GM12801 (cell line): ENCODE data around the gene DIO1.

ENCODE experiments used
- TF ChIP-seq, protein P1 (sequence below): IDR thresholded peaks from one replicate; pipeline ENCODE4 v1.5.1; 2011; ENCODE audit warnings: control low read depth; ENCODE audit not compliant: insufficient read length; ENCODE audit errors: extremely low read depth

The DIO1 gene

DNA sequence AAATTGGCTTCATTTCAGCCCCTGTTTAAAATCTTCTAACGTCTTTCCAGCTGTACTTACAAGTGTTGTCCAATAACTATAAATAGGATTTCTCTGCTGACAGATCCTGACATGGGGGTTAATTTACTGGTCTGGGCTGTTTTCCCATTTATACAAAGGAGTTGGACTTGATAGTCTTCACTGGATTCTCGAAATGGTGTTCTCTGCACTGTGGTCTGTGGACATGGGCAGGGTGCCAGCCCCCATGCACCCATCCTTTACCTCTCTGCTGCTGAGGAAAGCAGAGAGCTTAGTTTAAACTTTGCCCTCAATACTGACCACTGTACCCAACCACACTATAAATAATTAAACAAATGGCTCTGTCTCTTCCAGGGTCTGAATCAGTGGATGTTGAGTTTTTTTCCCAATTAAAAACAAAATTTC, 5.2 kb downstream of the DIO1 start:
- TF ChIP-seq, protein P1, sequence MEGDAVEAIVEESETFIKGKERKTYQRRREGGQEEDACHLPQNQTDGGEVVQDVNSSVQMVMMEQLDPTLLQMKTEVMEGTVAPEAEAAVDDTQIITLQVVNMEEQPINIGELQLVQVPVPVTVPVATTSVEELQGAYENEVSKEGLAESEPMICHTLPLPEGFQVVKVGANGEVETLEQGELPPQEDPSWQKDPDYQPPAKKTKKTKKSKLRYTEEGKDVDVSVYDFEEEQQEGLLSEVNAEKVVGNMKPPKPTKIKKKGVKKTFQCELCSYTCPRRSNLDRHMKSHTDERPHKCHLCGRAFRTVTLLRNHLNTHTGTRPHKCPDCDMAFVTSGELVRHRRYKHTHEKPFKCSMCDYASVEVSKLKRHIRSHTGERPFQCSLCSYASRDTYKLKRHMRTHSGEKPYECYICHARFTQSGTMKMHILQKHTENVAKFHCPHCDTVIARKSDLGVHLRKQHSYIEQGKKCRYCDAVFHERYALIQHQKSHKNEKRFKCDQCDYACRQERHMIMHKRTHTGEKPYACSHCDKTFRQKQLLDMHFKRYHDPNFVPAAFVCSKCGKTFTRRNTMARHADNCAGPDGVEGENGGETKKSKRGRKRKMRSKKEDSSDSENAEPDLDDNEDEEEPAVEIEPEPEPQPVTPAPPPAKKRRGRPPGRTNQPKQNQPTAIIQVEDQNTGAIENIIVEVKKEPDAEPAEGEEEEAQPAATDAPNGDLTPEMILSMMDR = no peak

DNA sequence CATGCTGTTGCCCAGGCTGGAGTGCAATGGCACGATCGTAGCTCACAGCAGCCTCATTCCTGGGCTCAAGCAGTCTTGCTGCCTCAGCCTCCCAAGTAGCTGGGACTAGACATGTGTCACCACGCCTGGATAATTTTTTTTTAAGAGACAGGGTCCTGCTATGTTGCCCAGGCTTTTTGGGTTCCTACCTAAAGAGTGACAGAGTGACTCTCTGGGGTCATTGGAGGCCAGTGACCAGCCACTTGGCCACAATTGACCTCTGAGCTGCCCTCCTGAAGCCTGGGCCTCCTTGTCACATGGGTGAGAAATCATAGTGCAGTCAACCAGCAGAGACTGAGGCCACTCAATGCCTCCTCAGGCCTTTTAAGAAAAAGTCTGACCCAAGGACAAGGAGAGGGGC, 5.7 kb downstream of the DIO1 start:
- TF ChIP-seq, protein P1 = no peak

DNA sequence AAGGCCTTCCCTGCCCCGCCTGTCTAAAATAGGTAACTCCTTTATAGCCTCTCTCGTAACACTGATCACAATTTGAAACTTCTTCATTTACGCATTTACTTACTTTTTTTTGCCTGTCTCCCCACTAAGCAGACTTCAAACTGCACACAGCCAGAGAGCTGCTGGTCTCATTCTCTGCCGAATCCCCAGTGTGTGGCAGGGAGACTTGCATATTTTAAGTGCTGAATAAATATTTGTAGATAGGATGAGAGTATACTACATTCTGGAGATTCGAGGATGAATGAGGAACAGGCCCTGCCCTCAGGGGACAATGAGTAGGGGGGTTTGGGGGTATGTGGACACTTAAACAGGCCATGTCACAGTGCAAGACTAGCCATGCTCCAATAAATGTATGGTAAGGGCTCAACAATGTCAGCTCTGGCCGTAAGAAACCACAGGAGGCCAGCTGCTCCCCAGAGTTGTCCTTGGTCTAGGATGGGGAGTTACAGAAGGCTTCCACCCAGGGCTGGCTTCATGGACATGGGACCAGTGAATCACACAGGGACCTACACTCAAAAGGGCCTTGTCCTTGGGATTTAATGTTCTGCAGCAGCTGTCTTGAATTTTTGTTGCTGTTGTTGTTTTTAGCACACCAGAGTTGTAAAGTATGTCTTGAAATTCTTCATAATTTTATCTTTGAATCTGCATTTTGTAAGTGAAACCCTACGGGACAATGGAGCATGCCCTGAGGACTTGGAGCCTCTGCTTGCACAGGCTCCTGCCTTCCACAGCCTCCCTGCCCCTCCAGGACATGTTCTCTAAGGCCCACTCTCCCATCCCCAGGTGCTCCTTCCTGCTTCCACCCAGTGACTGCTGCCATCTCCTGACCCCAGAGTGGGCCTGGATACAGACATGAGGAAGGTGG, 8.5 kb downstream of the DIO1 start:
- TF ChIP-seq, protein P1 = no peak

DNA sequence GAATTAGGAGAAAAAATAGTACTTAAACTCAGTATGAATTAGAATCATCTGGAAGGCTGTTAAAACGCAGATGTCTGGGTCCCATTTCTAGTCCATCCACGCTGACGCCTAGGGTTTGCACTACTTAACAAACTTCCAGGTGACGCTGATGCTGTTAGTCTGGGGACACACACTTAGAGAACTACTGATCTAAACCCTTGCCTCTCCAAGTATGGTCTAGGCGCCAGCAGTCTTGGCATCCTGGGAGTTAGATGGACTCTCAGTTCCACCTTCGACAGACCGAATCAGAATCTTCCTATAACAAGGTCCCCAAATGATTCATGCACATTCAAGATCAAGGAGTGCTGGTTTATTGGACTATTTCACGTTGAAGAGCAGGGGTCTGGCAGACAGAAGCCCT, 11.5 kb downstream of the DIO1 start:
- TF ChIP-seq, protein P1 = no peak

DNA sequence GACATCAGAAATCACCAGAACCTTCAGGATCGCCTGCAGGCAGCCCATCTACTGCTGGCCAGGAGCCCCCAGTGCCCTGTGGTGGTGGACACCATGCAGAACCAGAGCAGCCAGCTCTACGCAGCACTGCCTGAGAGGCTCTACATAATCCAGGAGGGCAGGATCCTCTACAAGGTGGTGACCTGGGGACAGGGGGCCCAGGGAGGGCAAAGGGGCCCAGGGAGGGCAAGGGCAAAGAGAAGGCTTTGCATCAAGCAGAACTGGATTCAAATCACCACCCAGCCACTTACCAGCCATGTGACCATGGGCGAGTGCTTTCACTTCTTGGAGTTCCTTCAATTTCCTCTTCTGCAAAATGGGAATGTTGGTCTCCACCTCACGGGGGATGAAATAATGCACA, 12.1 kb downstream of the DIO1 start:
- TF ChIP-seq, protein P1 = no peak

DNA sequence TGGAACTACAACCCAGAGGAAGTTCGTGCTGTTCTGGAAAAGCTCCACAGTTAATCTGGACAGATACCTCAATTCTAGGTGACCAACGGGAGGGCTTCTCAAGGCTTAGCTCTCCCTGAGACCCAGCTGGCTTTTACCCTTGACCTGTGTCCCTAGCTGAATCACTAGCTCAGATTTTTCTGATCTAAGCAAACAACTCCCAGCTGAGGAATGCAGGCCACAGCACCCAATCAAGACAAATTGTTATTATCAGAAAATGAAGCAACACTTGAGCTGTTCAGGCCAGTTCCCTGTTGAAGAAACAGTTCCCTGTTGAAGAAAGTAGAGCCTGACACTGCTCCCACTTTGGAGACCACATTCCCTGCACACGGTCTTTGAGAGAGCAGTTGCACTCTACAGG, 16.0 kb downstream of the DIO1 start:
- TF ChIP-seq, protein P1 = no peak

DNA sequence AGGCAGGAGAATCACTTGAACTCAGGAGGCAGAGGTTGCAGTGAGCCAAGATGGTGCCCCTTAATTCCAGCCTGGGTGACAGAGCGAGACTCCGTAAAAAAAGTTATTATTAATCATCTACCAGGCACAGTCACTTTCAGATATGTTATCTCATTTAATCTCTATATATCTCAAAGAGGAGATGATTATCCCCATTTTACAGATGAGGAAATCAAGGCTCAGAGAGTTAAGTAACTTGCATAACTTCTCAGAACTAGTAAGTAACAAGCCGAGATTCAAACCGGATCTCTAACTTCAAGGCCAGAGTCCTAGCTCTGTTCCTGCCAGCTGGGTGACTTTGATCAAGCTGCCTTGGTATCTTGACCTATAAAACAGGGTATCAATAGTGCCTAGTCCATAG, 17.5 kb downstream of the DIO1 start:
- TF ChIP-seq, protein P1 = no peak
